ENCODE results near the gene TLK1.

GRCh38 chr2:171169839-171170238, 9.1 kb upstream of the TLK1 start:
- TF ChIP-seq CTCF (IDR thresholded peaks at IDR 0.05) (no peak), POLR2A (IDR thresholded peaks at IDR 0.05) (no peak)
